Measurements from ENCODE around the gene FCSK.
"Not testable (repeated sequence)": the region's sequence is repeated elsewhere in the genome, so short reads cannot be mapped to it uniquely, and the experiment has no call there.

FCSK gene

DNA sequence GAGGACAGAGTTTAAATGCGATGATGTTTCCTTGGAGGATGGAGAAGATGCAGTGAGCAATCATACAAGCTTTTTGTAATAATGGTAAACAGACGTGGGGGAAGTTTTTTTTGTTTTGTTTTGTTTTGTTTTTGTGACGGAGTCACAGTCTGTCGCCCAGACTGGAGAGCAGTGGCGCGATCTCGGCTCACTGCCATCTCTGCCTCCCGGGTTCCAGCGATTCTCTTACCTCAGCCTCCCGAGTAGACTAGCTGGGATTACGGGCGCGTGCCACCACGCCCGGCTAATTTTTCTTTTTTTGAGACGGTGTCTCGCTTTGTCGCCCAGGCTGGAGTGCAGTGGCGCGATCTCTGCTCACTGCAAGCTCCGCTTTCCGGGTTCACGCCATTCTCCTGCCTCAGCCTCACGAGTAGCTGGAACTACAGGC, 70.0 kb downstream of the FCSK start:
- not testable (repeated sequence) for DNase-seq (ENCODE audit: low read depth in 2 of 2)

DNA sequence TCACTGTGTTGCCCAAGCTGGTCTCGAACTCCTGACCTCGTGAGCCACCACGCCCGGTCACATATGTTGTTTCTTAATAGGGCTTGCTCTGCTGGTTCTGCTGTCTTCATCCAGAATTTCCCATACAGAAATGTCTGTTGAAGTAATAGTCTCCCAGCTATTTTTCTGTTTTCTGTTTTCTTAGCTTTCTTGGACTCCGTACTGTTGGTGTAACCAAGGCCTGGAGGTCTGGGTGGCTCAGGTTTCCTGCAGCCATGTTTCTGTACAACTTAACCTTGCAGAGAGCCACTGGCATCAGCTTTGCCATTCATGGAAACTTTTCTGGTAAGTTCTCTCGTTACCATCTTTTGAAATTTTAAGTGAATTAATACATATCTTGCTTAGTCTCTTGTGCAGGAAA, 72.0 kb downstream of the FCSK start:
- no peak for DNase-seq (ENCODE audit: low read depth in 2 of 2)

DNA sequence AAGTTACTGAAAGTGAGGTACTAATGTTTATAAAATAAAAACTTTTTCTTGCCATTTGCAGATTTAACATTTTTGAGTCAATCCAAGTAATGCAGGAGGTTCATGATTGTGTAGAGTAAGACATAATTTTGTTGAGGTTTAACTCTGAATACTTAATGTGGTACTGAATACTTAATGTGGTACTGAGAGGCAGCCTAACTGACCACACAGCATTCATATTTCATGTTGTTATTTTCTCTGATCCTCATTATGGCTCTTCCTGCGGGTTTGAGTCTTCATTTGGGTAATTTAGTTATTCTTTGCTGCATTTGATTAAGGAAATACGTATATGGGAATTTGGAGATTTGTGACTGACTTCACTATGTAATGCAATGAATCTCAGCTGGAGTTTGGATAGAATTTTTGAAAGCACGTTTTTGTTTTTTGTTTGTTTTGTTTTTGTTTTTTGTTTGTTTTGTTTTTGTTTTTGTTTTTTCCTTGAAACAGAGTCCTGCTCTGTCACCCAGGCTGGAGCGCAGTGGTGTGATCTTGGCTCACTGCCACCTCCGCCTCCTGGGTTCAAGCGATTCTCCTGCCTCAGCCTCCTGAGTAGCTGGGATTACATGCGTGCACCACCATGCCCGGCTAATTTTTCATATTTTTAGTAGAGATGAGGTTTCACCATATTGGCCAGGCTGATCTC, 73.1 kb downstream of the FCSK start:
- DNase-seq (ENCODE audit: low read depth in 2 of 2) = no peak

DNA sequence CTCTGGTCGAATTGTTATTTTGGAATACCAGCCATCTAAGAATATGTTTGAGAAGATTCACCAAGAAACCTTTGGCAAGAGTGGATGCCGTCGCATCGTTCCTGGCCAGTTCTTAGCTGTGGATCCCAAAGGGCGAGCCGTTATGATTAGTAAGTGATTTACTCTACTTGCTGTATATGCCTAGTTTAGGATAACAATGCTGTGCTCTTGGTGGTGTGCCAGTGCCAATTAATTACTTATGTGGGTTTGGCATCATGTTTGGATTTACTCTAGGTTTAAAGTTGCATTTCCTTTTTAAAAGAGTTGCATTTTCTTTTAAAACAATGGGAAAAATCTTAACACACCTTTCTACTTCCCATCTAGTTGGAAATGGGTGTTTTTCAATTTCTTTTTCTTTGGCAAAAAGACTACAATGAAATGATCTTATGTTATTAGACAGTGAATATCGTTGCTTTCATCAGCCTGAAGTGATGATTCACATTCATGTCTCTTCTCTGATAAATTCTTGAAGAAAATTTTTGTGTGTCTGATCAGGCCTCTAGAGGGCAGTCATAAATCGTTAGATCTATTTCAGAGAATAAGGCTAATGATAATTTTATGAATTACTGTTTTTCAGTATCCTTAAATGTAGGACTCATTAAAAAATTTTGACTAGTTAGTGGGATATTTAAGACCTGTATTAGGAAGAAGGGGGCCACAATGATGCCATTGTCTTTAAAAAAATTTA, 74.8 kb downstream of the FCSK start:
- DNase-seq (ENCODE audit: low read depth in 2 of 2) = no peak

Data from stimulated activated CD8-positive, alpha-beta memory T cell treated with anti-CD3 and anti-CD28 coated beads, Interleukin-7, amount 100 ng/mL, for 4 hours (primary cell).